Parathyroid adenoma (tissue), 2 donors: ENCODE data around the gene SPIN1.

Experiments used
- H2AFZ ChIP-seq: fragments of 300-600 bp; sonication (generic); one replicate; pipeline ENCODE4 v1.7.0; 2017; ENCODE audit warnings: antibody characterized with exemption, mild to moderate bottlenecking
- H3K27ac ChIP-seq: fragments of 300-600 bp; sonication (generic); one replicate; pipeline ENCODE4 v1.7.0; 2017
- H3K27me3 ChIP-seq: fragments of 300-600 bp; sonication (generic); one replicate; pipeline ENCODE4 v1.7.0; 2017; ENCODE audit warnings: low read length; ENCODE audit not compliant: control insufficient read depth, insufficient read depth
- H3K36me3 ChIP-seq: fragments of 300-600 bp; sonication (generic); one replicate; pipeline ENCODE4 v1.7.0; 2017; ENCODE audit warnings: low read length; ENCODE audit not compliant: control insufficient read depth, insufficient read depth
- H3K4me1 ChIP-seq: fragments of 300-600 bp; sonication (generic); one replicate; pipeline ENCODE4 v1.7.0; 2017; ENCODE audit warnings: control low read depth
- H3K4me2 ChIP-seq: fragments of 300-600 bp; sonication (generic); one replicate; pipeline ENCODE4 v1.7.0; 2017; ENCODE audit warnings: low read length
- H3K4me3 ChIP-seq: fragments of 300-600 bp; sonication (generic); one replicate; pipeline ENCODE4 v1.7.0; 2017; ENCODE audit warnings: low read depth, low read length
- H3K79me2 ChIP-seq: fragments of 300-600 bp; sonication (generic); one replicate; pipeline ENCODE4 v1.7.0; 2017; ENCODE audit warnings: control low read depth
- H3K9ac ChIP-seq: fragments of 300-600 bp; sonication (generic); one replicate; pipeline ENCODE4 v1.7.0; 2017; ENCODE audit warnings: mild to moderate bottlenecking
- H3K9me3 ChIP-seq: fragments of 300-600 bp; sonication (generic); one replicate; pipeline ENCODE4 v1.7.0; 2017; ENCODE audit warnings: low read length; ENCODE audit not compliant: control insufficient read depth
- TF ChIP-seq, protein P1 (sequence below): fragments of 300-600 bp; sonication (generic); IDR thresholded peaks from one replicate; pipeline ENCODE4 v1.7.0; 2017; ENCODE audit warnings: antibody characterized with exemption, mild to moderate bottlenecking
- donor health status: primary hyperparathyroidism.

SPIN1 gene

DNA sequence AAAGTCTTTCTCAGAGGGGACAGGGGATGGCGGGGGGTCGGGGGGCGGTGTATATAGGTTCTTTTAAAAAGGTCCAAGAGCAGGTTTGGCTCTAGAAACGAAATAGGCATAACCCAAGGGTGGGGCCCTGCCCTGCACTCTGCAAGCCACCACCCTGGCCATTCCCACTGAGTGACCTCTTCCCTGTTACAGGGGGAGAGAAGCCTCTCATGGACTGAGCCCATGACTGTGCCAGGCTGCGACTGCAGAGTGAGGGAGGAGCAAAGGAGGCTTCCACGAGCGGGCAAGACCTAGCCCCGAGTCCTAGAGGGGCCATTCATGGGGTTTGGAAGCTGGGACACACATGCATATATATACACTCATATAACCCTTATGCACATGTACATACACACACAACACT, 136.7 kb downstream of the SPIN1 start:
- Histone ChIP-seq H3K79me2 (no peaks in the 10 kb centered on the region), H3K4me3 (no peak overlapping the region)

DNA sequence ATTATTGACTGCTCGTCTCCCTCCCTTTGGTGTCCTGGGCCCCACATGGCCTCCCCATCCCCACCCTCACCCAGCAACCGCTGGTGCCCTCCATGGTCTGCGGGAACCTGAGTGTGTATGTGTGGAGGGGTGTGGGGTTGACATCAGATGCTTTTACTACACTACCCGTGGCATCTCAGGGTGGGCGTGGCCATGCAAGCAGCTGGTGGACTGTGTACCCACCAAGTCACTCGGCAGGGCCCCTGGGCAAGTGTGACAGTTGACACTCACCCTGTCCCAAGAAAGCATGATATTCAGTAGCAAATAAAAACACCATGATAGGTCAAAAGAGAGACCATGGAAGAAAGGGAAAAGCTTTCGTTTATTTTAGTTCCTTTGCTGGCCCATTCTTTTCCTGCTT, 139.4 kb downstream of the SPIN1 start:
- Histone ChIP-seq H3K36me3 (no peaks in the 10 kb centered on the region), H2AFZ (no peak overlapping the region), H3K9ac (no peak overlapping the region), H3K4me3 (no peak overlapping the region), H3K27me3 (no peaks in the 10 kb centered on the region), H3K27ac (no peak overlapping the region), H3K79me2 (no peaks in the 10 kb centered on the region), H3K4me1 (no peaks in the 10 kb centered on the region), H3K4me2 (no peak overlapping the region), H3K9me3 (no peaks in the 10 kb centered on the region)
- TF ChIP-seq, protein P1, sequence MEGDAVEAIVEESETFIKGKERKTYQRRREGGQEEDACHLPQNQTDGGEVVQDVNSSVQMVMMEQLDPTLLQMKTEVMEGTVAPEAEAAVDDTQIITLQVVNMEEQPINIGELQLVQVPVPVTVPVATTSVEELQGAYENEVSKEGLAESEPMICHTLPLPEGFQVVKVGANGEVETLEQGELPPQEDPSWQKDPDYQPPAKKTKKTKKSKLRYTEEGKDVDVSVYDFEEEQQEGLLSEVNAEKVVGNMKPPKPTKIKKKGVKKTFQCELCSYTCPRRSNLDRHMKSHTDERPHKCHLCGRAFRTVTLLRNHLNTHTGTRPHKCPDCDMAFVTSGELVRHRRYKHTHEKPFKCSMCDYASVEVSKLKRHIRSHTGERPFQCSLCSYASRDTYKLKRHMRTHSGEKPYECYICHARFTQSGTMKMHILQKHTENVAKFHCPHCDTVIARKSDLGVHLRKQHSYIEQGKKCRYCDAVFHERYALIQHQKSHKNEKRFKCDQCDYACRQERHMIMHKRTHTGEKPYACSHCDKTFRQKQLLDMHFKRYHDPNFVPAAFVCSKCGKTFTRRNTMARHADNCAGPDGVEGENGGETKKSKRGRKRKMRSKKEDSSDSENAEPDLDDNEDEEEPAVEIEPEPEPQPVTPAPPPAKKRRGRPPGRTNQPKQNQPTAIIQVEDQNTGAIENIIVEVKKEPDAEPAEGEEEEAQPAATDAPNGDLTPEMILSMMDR, result no peak

More for the DNA sequence above, 136.7 kb downstream of the SPIN1 start:
- Histone ChIP-seq H3K27me3 (no peaks in the 10 kb centered on the region), H3K9ac (no peak overlapping the region), H3K4me2 (no peak overlapping the region), H3K4me1 (no peaks in the 10 kb centered on the region), H3K27ac (no peak overlapping the region), H3K36me3 (no peaks in the 10 kb centered on the region), H2AFZ (no peak overlapping the region), H3K9me3 (no peaks in the 10 kb centered on the region)
- TF ChIP-seq, protein P1, result no peak
